ENCODE data around the gene PBX2. TPM values are rescaled to one million over a fixed set of nuclear protein-coding genes. Genes with fewer than 3 reads are reported as not detected.

PBX2 gene
- total RNA-seq, 1 experiment from 2014 or later, result 122 TPM

DNA sequence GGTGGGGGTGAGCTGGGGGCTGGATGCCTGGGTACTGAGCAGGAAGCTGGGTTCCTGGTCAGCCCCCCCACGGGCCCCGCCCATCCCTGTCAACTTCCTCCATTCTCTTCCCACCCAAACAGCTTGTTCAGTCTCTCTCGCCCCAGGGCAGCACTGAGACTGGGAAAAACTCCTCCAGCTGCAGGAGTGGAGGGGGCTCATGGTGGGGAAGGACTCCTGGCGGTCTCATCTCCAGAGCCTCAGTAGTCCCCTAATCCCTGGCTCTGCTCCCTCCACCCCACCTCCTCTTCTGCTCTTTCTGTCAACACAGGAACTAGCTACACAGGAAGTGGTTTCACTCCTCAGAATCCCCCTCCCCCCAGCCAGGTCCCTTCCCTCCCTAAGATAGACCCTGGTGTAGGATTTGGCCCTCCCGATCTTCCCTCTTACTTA is 2.6 kb upstream of the PBX2 start, which contains the start of gene GPSM3:
Gene GPSM3 (minus strand): TSS at position 36 of the 432 bp plus-strand sequence. CDS start 130 bp downstream, outside the sequence.
- CTCF ChIA-PET, result interaction anchor here (0.7 kb wide), 1 partner anchor 337 kb away, joined by 3 read pairs; no protein-coding TSS in a partner anchor
- TF ChIP-seq, protein P1, sequence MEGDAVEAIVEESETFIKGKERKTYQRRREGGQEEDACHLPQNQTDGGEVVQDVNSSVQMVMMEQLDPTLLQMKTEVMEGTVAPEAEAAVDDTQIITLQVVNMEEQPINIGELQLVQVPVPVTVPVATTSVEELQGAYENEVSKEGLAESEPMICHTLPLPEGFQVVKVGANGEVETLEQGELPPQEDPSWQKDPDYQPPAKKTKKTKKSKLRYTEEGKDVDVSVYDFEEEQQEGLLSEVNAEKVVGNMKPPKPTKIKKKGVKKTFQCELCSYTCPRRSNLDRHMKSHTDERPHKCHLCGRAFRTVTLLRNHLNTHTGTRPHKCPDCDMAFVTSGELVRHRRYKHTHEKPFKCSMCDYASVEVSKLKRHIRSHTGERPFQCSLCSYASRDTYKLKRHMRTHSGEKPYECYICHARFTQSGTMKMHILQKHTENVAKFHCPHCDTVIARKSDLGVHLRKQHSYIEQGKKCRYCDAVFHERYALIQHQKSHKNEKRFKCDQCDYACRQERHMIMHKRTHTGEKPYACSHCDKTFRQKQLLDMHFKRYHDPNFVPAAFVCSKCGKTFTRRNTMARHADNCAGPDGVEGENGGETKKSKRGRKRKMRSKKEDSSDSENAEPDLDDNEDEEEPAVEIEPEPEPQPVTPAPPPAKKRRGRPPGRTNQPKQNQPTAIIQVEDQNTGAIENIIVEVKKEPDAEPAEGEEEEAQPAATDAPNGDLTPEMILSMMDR (IDR thresholded peaks at IDR 0.05; ENCODE audit: unreplicated experiment), result no peak
- Mint-ChIP-seq H3K27me3 (ENCODE audit: unreplicated experiment) (no peaks in the 10 kb centered on the region), H3K36me3 (ENCODE audit: insufficient read depth, unreplicated experiment) (peaks cover 69% of the 10 kb centered on the region), H3K4me1 (ENCODE audit: low read depth, unreplicated experiment) (peaks cover 43% of the 10 kb centered on the region), H3K27ac (ENCODE audit: unreplicated experiment) (peak within 1 kb of the TSS; percentile 54), H3K4me3 (ENCODE audit: low read depth, unreplicated experiment) (peak within 1 kb of the TSS; percentile 80), H3K9me3 (ENCODE audit: low read depth, unreplicated experiment) (no peaks in the 10 kb centered on the region)
- no TSS peak for BruUV-seq (replicated peaks)
- intact Hi-C loops (cut with micrococcal nuclease; ENCODE audit: unreplicated experiment), result loop anchor here (10.0 kb wide), 1 partner anchor 248 kb away; the partner anchor contains the start of gene CFB
- peak; percentile 46 for DNase-seq

DNA sequence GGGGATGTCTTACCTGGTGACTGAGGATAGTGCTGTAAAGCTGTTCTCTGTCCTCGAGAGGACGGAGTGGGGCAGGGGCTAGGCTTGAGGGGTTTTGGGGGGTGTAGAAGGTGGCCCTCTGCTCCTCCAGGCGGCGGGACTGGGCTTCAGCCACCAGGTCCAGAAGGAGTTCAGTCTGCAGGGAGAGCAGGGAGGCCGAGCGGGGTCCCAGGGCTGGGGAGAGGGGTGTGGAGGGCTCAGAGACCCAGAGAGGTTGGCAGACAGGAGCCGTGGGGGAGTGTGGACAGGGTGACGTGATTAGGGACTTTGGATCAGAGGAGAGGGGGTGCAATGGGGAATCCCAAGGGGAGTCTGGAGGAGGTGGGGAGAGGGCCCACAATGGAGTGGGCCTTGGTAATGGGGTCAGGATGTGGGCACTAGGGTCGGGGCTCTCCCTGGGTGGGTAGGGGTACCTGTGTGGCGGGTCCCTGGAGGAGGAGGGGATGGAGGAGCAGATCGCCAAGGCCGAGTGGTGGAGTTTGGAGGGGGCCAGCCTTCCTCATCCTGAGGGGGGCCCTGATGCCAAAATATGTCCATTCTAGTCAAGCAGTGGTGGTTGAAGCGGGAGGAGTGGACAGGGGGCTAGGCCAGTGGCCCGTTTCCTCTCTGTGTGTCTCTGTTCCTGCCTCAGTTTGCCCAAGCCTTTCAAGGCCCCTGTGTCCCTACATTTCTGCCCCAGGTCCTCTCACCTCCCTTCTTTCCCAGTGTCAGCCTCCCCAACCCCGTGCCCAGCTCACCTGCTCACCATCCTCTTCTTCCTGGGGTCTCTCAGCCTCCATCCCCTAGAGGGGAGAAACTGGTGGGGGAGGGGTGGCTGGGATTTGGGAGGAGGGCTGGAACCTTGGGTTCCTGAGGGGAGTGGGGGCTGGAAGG is 1.9 kb upstream of the PBX2 start:
- no peaks in the 10 kb centered on the region for H3K27me3 Mint-ChIP-seq (ENCODE audit: unreplicated experiment)
- TF ChIP-seq, protein P1 (IDR thresholded peaks at IDR 0.05; ENCODE audit: unreplicated experiment), result no peak
- no TSS peak for BruUV-seq (replicated peaks)
- H3K27ac Mint-ChIP-seq (ENCODE audit: unreplicated experiment), result peak overlapping the region; percentile 54
- no peaks in the 10 kb centered on the region for H3K9me3 Mint-ChIP-seq (ENCODE audit: low read depth, unreplicated experiment)
- CTCF ChIA-PET, result interaction anchor here (0.7 kb wide), 1 partner anchor 337 kb away, joined by 3 read pairs; no protein-coding TSS in a partner anchor
- peaks cover 72% of the 10 kb centered on the region for H3K36me3 Mint-ChIP-seq (ENCODE audit: insufficient read depth, unreplicated experiment)
- peak overlapping the region; percentile 80 for H3K4me3 Mint-ChIP-seq (ENCODE audit: low read depth, unreplicated experiment)
- DNase-seq, result no peak
- intact Hi-C loops (cut with micrococcal nuclease; ENCODE audit: unreplicated experiment), result loop anchor here (10.0 kb wide), 1 partner anchor 247 kb away; the partner anchor contains the start of gene CFB
- peaks cover 43% of the 10 kb centered on the region for H3K4me1 Mint-ChIP-seq (ENCODE audit: low read depth, unreplicated experiment)

DNA sequence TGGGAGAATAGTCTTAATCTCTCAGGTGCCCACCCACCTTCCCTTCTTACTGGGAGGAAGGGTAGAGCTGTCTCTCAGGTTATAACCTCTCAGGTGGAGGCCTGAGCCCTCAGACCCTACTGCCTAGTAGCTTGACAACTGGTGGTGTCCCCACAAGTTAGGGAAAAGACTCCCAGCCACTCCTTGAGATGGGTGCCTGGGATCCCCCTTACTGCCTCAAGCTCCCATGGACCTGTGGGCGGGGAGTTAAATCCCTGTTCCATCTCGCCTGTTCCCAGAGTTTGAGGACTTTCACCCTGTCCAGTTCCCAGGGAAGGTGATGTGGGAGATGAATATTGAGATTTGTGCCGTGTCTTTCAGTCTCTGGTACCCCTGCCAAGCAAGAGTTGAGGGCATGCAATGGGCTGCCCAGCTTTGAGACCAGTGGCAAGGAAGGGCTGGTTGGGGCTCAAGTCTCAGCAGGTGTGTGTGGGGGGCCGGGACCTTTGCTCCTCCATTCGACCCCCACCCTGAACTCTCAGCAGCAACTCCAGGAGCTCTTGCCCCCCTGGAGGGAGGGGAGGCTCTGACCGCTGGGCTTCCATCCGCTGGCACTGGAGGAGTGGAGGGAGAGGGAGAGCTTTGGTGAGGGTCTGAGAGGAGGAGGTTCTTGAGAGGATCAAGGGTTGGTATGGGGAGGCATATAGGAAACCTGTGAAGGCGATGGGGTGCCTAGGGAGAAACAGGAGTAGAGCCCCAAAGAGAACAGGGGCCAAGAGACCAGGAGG is 1.1 kb upstream of the PBX2 start:
- CTCF ChIA-PET, result interaction anchor here (1.0 to 1.8 kb wide), 2 partner anchors 14 to 81 kb away, joined by 5 to 8 read pairs; no protein-coding TSS in a partner anchor
- peaks cover 72% of the 10 kb centered on the region for H3K36me3 Mint-ChIP-seq (ENCODE audit: insufficient read depth, unreplicated experiment)
- DNase-seq, result no peak
- TF ChIP-seq, protein P1 (IDR thresholded peaks at IDR 0.05; ENCODE audit: unreplicated experiment), result no peak
- H3K4me1 Mint-ChIP-seq (ENCODE audit: low read depth, unreplicated experiment), result peaks cover 34% of the 10 kb centered on the region
- no peaks in the 10 kb centered on the region for H3K9me3 Mint-ChIP-seq (ENCODE audit: low read depth, unreplicated experiment)
- no peaks in the 10 kb centered on the region for H3K27me3 Mint-ChIP-seq (ENCODE audit: unreplicated experiment)
- H3K27ac Mint-ChIP-seq (ENCODE audit: unreplicated experiment), result peak overlapping the region; percentile 54
- H3K4me3 Mint-ChIP-seq (ENCODE audit: low read depth, unreplicated experiment), result peak overlapping the region; percentile 80
- no TSS peak for BruUV-seq (replicated peaks)
- intact Hi-C loops (cut with micrococcal nuclease; ENCODE audit: unreplicated experiment), result loop anchor here (10.0 kb wide), 1 partner anchor 246 kb away; the partner anchor contains the start of gene CFB

DNA sequence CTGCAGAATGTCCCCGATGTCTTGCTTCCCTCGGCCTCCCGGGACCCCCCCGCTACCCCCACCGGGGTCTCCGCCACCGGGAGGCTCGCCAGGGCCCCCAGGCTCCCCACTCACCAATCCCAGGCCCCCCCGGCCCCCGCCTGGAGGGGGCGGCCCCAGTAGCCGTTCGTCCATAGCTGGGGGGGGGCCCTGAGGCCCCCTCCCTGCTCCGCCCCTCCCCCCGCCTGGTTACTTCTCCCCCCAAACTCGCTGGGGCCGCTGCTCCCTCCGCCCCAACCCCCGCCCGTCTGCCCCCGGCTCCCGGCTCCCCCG is 304 bp downstream of the PBX2 start:
- Mint-ChIP-seq H3K27ac (ENCODE audit: unreplicated experiment) (peak overlapping the region; percentile 70), H3K4me3 (ENCODE audit: low read depth, unreplicated experiment) (peak overlapping the region; percentile 80), H3K36me3 (ENCODE audit: insufficient read depth, unreplicated experiment) (peaks cover 66% of the 10 kb centered on the region), H3K4me1 (ENCODE audit: low read depth, unreplicated experiment) (peaks cover 25% of the 10 kb centered on the region), H3K9me3 (ENCODE audit: low read depth, unreplicated experiment) (no peaks in the 10 kb centered on the region), H3K27me3 (ENCODE audit: unreplicated experiment) (no peaks in the 10 kb centered on the region)
- CTCF ChIA-PET, result interaction anchor here (0.5 to 1.8 kb wide), 7 partner anchors 10 to 1119 kb away, joined by 3 to 8 read pairs (median 5); no protein-coding TSS in a partner anchor
- TF ChIP-seq, protein P1 (IDR thresholded peaks at IDR 0.05; ENCODE audit: unreplicated experiment), result no peak
- intact Hi-C loops (cut with micrococcal nuclease; ENCODE audit: unreplicated experiment), result loop anchor here (10.0 kb wide), 1 partner anchor 245 kb away; the partner anchor contains the start of gene CFB
- no TSS peak for BruUV-seq (replicated peaks)
- no peak for DNase-seq
